ENCODE results near the gene ADIPOR2. TPM values are rescaled to one million over a fixed set of nuclear protein-coding genes. Genes with fewer than 3 reads are reported as not detected.
A peak's percentile ranks its signal among the peaks of the same experiment; 100 is the strongest.

Gene ADIPOR2
- polyA plus RNA-seq, 3 donors, result 3.9 to 14.6 (median 6.2) TPM

- TF ChIP-seq CTCF (IDR thresholded peaks at IDR 0.05), result no peak
- Mint-ChIP-seq H3K27me3 (ENCODE audit: low read depth in 3 of 3) (peaks cover 0 to 1% (median 0%) of the 10 kb centered on the region in 3 donors), H3K4me3 (no peak overlapping the region), H3K27ac (peak overlapping the region in 1 of 7 donors; percentile 46), H3K9me3 (peaks cover 18 to 31% (median 23%) of the 10 kb centered on the region in 7 donors), H3K4me1 (peaks cover 7% of the 10 kb centered on the region), H3K36me3 (peaks cover 32 to 49% of the 10 kb centered on the region in 2 donors)
- no peak overlapping the region for H2AFZ ChIP-seq (ENCODE audit: insufficient read depth, low read depth, low read length, poor library complexity, severe bottlenecking)
- peaks cover 69% of the 10 kb centered on the region for H3K79me2 ChIP-seq (ENCODE audit: insufficient read depth, low read length)
- peaks cover 13 to 20% of the 10 kb centered on the region in 2 donors for H3K9me3 ChIP-seq (replicated peaks in 1 of 2; ENCODE audit: control insufficient read depth in 1 of 2, insufficient read depth in 1 of 2, low read length in 2 of 2)
- intact Hi-C loops (cut with micrococcal nuclease), result no loop called here
- no peak overlapping the region for H3K4me3 ChIP-seq (replicated peaks in 1 of 3; ENCODE audit: low read depth in 2 of 3, low read length in 3 of 3)
- no peaks in the 10 kb centered on the region for H3K27me3 ChIP-seq (ENCODE audit: control insufficient read depth in 2 of 2, insufficient read depth in 2 of 2, low read length in 2 of 2)
- 100% methylated on average over 1 of the region's 3 CpGs for WGBS (ENCODE audit: insufficient coverage)
- no peak for DNase-seq
- H3K4me2 ChIP-seq (replicated peaks; ENCODE audit: extremely low read depth, low read length, poor library complexity, severe bottlenecking), result no peak overlapping the region
- H3K36me3 ChIP-seq (replicated peaks in 1 of 2; ENCODE audit: control insufficient read depth in 1 of 2, insufficient read depth in 2 of 2, low read length in 2 of 2), result peaks cover 5 to 38% of the 10 kb centered on the region in 2 donors
- H4K20me1 ChIP-seq (ENCODE audit: insufficient read depth, low read length), result peaks cover 33% of the 10 kb centered on the region
- H3K27ac ChIP-seq (ENCODE audit: low read depth in 1 of 2, low read length in 2 of 2), result no peak overlapping the region
- no peak overlapping the region for H3K9ac ChIP-seq (ENCODE audit: insufficient read depth, low read length, poor library complexity, severe bottlenecking)
- no peaks in the 10 kb centered on the region for H3K4me1 ChIP-seq (ENCODE audit: control insufficient read depth in 1 of 2, insufficient read depth in 2 of 2, low read length in 2 of 2)
Observed at GRCh38 chr12:1750300-1750699, 59.4 kb downstream of the ADIPOR2 start.

GRCh38 chr12:1758376-1758775 lies 67.5 kb downstream of the ADIPOR2 start:
- Histone ChIP-seq H3K9ac (ENCODE audit: insufficient read depth, low read length, poor library complexity, severe bottlenecking) (no peak overlapping the region), H2AFZ (ENCODE audit: insufficient read depth, low read depth, low read length, poor library complexity, severe bottlenecking) (no peak overlapping the region), H3K4me3 (replicated peaks in 1 of 3; ENCODE audit: low read depth in 2 of 3, low read length in 3 of 3) (no peak overlapping the region), H3K79me2 (ENCODE audit: insufficient read depth, low read length) (peaks cover 40% of the 10 kb centered on the region), H3K9me3 (replicated peaks in 1 of 2; ENCODE audit: control insufficient read depth in 1 of 2, insufficient read depth in 1 of 2, low read length in 2 of 2) (no peaks in the 10 kb centered on the region), H3K27ac (ENCODE audit: low read depth in 1 of 2, low read length in 2 of 2) (no peak overlapping the region), H3K27me3 (ENCODE audit: control insufficient read depth in 2 of 2, insufficient read depth in 2 of 2, low read length in 2 of 2) (no peaks in the 10 kb centered on the region), H4K20me1 (ENCODE audit: insufficient read depth, low read length) (peaks cover 22% of the 10 kb centered on the region), H3K4me1 (ENCODE audit: control insufficient read depth in 1 of 2, insufficient read depth in 2 of 2, low read length in 2 of 2) (no peaks in the 10 kb centered on the region), H3K4me2 (replicated peaks; ENCODE audit: extremely low read depth, low read length, poor library complexity, severe bottlenecking) (no peak overlapping the region), H3K36me3 (replicated peaks in 1 of 2; ENCODE audit: control insufficient read depth in 1 of 2, insufficient read depth in 2 of 2, low read length in 2 of 2) (peaks cover 30 to 72% of the 10 kb centered on the region in 2 donors)
- Mint-ChIP-seq H3K36me3 (peaks cover 54 to 61% of the 10 kb centered on the region in 2 donors), H3K9me3 (no peaks in the 10 kb centered on the region), H3K27ac (no peak overlapping the region), H3K4me3 (no peak overlapping the region), H3K4me1 (peaks cover 6% of the 10 kb centered on the region), H3K27me3 (ENCODE audit: low read depth in 3 of 3) (no peaks in the 10 kb centered on the region)
- WGBS (ENCODE audit: insufficient coverage), result no CpG with 5 or more reads among the region's 2 CpGs
- DNase-seq, result no peak
- intact Hi-C loops (cut with micrococcal nuclease), result no loop called here
- TF ChIP-seq CTCF (IDR thresholded peaks at IDR 0.05), result no peak
